ENCODE data around the gene COL5A1. TPM values are rescaled to one million over a fixed set of nuclear protein-coding genes. Genes with fewer than 3 reads are reported as not detected.

Gene COL5A1
- total and polyA plus RNA-seq, 2 experiments from 2014 or later = 2.5 to 13.1 TPM

DNA sequence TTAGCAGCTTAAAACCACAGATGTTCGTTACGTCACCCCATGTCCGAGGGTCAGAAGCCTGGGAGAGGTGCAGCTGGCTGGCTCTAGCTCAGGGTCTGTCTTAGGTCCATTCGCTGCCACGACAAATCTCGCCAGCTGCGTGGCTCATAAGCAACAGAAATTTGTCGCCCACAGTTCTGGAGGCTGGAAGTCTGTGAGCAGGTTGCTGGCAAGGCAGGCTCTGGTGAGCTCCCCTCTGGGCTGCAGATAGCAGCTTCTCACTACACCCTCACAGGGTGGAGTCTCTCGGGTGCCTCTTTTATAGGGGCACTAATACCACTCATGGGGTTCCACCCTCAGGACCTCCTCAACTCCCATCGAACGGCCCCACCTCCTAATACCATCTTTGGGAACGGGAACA is 198.9 kb downstream of the COL5A1 start:
- Mint-ChIP-seq H3K4me1 (no peaks in the 10 kb centered on the region), H3K36me3 (ENCODE audit: low read depth) (no peaks in the 10 kb centered on the region), H3K27me3 (ENCODE audit: insufficient read depth, low read depth, poor library complexity) (peaks cover 3% of the 10 kb centered on the region), H3K4me3 (no peak overlapping the region), H3K27ac (no peak overlapping the region), H3K9me3 (no peaks in the 10 kb centered on the region)
- no peaks in the 10 kb centered on the region for H3K9me2 ChIP-seq (ENCODE audit: insufficient read depth)
- H3K4me3 ChIP-seq = no peak overlapping the region
- no peaks in the 10 kb centered on the region for H3K79me2 ChIP-seq (replicated peaks; ENCODE audit: insufficient read depth)
- no peaks in the 10 kb centered on the region for H3K27me3 ChIP-seq (ENCODE audit: insufficient read depth)
- no peak overlapping the region for H2AFZ ChIP-seq
- no peaks in the 10 kb centered on the region for H3K36me3 ChIP-seq (ENCODE audit: insufficient read depth)
- DNase-seq (ENCODE audit: low spot score) (no peak), ATAC-seq (no peak)
- H3F3A ChIP-seq (replicated peaks; ENCODE audit: low read depth) = no peaks in the 10 kb centered on the region
- no peaks in the 10 kb centered on the region for H3K4me1 ChIP-seq (ENCODE audit: insufficient read depth)
- H4K20me1 ChIP-seq (replicated peaks; ENCODE audit: insufficient read depth) = no peaks in the 10 kb centered on the region
- no peak for TF ChIP-seq NANOG (IDR thresholded peaks at IDR 0.05; ENCODE audit: borderline replicate concordance)
- TF ChIP-seq EZH2phosphoT487 (IDR thresholded peaks at IDR 0.05; ENCODE audit: unreplicated experiment) = no peak
- TF ChIP-seq EZH2 (IDR thresholded peaks at IDR 0.05; ENCODE audit: low read depth, unreplicated experiment) = no peak
- no peak for TF ChIP-seq CREB1 (CRISPR knock-in tag; IDR thresholded peaks at IDR 0.05; ENCODE audit: low read depth)
- TF ChIP-seq POLR2AphosphoS5 (IDR thresholded peaks at IDR 0.05; ENCODE audit: low read depth) = no peak
- no peak for TF ChIP-seq ZNF331 (CRISPR knock-in tag; IDR thresholded peaks at IDR 0.05; ENCODE audit: low read depth)
- TF ChIP-seq, protein P1, sequence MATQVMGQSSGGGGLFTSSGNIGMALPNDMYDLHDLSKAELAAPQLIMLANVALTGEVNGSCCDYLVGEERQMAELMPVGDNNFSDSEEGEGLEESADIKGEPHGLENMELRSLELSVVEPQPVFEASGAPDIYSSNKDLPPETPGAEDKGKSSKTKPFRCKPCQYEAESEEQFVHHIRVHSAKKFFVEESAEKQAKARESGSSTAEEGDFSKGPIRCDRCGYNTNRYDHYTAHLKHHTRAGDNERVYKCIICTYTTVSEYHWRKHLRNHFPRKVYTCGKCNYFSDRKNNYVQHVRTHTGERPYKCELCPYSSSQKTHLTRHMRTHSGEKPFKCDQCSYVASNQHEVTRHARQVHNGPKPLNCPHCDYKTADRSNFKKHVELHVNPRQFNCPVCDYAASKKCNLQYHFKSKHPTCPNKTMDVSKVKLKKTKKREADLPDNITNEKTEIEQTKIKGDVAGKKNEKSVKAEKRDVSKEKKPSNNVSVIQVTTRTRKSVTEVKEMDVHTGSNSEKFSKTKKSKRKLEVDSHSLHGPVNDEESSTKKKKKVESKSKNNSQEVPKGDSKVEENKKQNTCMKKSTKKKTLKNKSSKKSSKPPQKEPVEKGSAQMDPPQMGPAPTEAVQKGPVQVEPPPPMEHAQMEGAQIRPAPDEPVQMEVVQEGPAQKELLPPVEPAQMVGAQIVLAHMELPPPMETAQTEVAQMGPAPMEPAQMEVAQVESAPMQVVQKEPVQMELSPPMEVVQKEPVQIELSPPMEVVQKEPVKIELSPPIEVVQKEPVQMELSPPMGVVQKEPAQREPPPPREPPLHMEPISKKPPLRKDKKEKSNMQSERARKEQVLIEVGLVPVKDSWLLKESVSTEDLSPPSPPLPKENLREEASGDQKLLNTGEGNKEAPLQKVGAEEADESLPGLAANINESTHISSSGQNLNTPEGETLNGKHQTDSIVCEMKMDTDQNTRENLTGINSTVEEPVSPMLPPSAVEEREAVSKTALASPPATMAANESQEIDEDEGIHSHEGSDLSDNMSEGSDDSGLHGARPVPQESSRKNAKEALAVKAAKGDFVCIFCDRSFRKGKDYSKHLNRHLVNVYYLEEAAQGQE (IDR thresholded peaks at IDR 0.05; ENCODE audit: unreplicated experiment) = no peak
- TF ChIP-seq JUNB (IDR thresholded peaks at IDR 0.05; ENCODE audit: unreplicated experiment) = no peak
- TF ChIP-seq, protein P2, sequence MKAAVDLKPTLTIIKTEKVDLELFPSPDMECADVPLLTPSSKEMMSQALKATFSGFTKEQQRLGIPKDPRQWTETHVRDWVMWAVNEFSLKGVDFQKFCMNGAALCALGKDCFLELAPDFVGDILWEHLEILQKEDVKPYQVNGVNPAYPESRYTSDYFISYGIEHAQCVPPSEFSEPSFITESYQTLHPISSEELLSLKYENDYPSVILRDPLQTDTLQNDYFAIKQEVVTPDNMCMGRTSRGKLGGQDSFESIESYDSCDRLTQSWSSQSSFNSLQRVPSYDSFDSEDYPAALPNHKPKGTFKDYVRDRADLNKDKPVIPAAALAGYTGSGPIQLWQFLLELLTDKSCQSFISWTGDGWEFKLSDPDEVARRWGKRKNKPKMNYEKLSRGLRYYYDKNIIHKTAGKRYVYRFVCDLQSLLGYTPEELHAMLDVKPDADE (IDR thresholded peaks at IDR 0.05) = no peak
- TF ChIP-seq, protein P3, sequence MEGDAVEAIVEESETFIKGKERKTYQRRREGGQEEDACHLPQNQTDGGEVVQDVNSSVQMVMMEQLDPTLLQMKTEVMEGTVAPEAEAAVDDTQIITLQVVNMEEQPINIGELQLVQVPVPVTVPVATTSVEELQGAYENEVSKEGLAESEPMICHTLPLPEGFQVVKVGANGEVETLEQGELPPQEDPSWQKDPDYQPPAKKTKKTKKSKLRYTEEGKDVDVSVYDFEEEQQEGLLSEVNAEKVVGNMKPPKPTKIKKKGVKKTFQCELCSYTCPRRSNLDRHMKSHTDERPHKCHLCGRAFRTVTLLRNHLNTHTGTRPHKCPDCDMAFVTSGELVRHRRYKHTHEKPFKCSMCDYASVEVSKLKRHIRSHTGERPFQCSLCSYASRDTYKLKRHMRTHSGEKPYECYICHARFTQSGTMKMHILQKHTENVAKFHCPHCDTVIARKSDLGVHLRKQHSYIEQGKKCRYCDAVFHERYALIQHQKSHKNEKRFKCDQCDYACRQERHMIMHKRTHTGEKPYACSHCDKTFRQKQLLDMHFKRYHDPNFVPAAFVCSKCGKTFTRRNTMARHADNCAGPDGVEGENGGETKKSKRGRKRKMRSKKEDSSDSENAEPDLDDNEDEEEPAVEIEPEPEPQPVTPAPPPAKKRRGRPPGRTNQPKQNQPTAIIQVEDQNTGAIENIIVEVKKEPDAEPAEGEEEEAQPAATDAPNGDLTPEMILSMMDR (conservative IDR thresholded peaks at IDR 0.05; ENCODE audit: low read depth in 2 of 2) = no peak
- TF ChIP-seq, protein P4, sequence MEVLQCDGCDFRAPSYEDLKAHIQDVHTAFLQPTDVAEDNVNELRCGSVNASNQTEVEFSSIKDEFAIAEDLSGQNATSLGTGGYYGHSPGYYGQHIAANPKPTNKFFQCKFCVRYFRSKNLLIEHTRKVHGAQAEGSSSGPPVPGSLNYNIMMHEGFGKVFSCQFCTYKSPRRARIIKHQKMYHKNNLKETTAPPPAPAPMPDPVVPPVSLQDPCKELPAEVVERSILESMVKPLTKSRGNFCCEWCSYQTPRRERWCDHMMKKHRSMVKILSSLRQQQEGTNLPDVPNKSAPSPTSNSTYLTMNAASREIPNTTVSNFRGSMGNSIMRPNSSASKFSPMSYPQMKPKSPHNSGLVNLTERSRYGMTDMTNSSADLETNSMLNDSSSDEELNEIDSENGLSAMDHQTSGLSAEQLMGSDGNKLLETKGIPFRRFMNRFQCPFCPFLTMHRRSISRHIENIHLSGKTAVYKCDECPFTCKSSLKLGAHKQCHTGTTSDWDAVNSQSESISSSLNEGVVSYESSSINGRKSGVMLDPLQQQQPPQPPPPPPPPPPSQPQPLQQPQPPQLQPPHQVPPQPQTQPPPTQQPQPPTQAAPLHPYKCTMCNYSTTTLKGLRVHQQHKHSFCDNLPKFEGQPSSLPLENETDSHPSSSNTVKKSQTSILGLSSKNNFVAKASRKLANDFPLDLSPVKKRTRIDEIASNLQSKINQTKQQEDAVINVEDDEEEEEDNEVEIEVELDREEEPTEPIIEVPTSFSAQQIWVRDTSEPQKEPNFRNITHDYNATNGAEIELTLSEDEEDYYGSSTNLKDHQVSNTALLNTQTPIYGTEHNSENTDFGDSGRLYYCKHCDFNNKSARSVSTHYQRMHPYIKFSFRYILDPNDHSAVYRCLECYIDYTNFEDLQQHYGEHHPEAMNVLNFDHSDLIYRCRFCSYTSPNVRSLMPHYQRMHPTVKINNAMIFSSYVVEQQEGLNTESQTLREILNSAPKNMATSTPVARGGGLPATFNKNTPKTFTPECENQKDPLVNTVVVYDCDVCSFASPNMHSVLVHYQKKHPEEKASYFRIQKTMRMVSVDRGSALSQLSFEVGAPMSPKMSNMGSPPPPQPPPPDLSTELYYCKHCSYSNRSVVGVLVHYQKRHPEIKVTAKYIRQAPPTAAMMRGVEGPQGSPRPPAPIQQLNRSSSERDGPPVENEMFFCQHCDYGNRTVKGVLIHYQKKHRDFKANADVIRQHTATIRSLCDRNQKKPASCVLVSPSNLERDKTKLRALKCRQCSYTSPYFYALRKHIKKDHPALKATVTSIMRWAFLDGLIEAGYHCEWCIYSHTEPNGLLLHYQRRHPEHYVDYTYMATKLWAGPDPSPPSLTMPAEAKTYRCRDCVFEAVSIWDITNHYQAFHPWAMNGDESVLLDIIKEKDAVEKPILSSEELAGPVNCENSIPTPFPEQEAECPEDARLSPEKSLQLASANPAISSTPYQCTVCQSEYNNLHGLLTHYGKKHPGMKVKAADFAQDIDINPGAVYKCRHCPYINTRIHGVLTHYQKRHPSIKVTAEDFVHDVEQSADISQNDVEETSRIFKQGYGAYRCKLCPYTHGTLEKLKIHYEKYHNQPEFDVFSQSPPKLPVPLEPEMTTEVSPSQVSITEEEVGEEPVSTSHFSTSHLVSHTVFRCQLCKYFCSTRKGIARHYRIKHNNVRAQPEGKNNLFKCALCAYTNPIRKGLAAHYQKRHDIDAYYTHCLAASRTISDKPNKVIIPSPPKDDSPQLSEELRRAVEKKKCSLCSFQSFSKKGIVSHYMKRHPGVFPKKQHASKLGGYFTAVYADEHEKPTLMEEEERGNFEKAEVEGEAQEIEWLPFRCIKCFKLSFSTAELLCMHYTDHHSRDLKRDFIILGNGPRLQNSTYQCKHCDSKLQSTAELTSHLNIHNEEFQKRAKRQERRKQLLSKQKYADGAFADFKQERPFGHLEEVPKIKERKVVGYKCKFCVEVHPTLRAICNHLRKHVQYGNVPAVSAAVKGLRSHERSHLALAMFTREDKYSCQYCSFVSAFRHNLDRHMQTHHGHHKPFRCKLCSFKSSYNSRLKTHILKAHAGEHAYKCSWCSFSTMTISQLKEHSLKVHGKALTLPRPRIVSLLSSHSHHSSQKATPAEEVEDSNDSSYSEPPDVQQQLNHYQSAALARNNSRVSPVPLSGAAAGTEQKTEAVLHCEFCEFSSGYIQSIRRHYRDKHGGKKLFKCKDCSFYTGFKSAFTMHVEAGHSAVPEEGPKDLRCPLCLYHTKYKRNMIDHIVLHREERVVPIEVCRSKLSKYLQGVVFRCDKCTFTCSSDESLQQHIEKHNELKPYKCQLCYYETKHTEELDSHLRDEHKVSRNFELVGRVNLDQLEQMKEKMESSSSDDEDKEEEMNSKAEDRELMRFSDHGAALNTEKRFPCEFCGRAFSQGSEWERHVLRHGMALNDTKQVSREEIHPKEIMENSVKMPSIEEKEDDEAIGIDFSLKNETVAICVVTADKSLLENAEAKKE (CRISPR knock-in tag; IDR thresholded peaks at IDR 0.05) = no peak
- no peak for TF ChIP-seq ZNF114 (CRISPR knock-in tag; IDR thresholded peaks at IDR 0.05)
- no peak for TF ChIP-seq STAT1 (IDR thresholded peaks at IDR 0.05; ENCODE audit: unreplicated experiment)
- no peak overlapping the region for H3K4me2 ChIP-seq
- H3K27ac ChIP-seq (ENCODE audit: low read depth) = no peak overlapping the region

Data from GM23338 (cell line).